ENCODE measurements around the gene PLP2. TPM values are rescaled to one million over a fixed set of nuclear protein-coding genes. Genes with fewer than 3 reads are reported as not detected.

The PLP2 gene
- total RNA-seq, 1 experiment from 2014 or later: 293 TPM

DNA sequence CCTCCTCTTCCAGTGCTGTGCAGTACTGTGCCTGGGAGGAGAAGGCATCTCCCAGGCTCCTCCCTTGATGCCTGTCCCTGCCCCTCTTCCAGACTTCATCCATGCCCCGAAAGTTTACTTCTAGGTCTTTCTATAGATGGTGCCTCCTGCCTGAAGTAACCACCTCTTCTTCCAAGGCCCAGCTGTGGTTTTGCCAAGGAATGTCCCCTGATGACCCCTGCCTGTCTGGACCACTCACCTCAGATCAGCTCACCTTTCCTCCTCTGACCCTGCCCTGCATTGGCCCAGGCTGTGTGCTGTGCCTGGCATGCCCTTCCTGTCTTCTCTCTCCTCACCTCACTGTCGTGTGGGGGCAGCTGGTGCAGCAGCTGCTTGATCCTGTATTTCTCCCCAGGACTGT is 7.7 kb downstream of the PLP2 start:
- no peak for DNase-seq (ENCODE audit: low read depth, low spot score)
- POLR2A ChIA-PET: no interaction called here
- BruUV-seq (replicated peaks): no TSS peak
- in situ Hi-C loops (cut with HindIII; ENCODE audit: low pct_unique_long_range_greater_than_20kb, low sequenced_read_pairs) (no loop called here), intact Hi-C loops (cut with micrococcal nuclease; ENCODE audit: unreplicated experiment) (no loop called here)
- ATAC-seq: no peak
- Histone ChIP-seq H3K4me3 (ENCODE audit: low read depth in 2 of 2, low read length in 2 of 2) (no peak overlapping the region), H3K9me3 (ENCODE audit: control insufficient read depth, insufficient read depth, low read depth, low read length) (no peaks in the 10 kb centered on the region), H3K27ac (ENCODE audit: low read length) (no peak overlapping the region), H3K4me1 (ENCODE audit: control insufficient read depth, insufficient read depth, low read length) (peaks cover 22% of the 10 kb centered on the region), H3K27me3 (ENCODE audit: control insufficient read depth, insufficient read depth, low read length) (no peaks in the 10 kb centered on the region), H3K36me3 (ENCODE audit: control insufficient read depth, insufficient read depth, low read length) (peaks cover 2% of the 10 kb centered on the region; the same call in 1 of the 2 replicates)
- CTCF ChIA-PET: no interaction called here
- TF ChIP-seq TCF7L2 (IDR thresholded peaks at IDR 0.05; ENCODE audit: low read depth, low read length) (no peak), SIN3A (IDR thresholded peaks at IDR 0.05; ENCODE audit: borderline replicate concordance, insufficient read depth, low read depth, low read length) (no peak), POLR2AphosphoS5 (IDR thresholded peaks at IDR 0.05; ENCODE audit: low read depth, low read length) (no peak)
- TF ChIP-seq, protein P1, sequence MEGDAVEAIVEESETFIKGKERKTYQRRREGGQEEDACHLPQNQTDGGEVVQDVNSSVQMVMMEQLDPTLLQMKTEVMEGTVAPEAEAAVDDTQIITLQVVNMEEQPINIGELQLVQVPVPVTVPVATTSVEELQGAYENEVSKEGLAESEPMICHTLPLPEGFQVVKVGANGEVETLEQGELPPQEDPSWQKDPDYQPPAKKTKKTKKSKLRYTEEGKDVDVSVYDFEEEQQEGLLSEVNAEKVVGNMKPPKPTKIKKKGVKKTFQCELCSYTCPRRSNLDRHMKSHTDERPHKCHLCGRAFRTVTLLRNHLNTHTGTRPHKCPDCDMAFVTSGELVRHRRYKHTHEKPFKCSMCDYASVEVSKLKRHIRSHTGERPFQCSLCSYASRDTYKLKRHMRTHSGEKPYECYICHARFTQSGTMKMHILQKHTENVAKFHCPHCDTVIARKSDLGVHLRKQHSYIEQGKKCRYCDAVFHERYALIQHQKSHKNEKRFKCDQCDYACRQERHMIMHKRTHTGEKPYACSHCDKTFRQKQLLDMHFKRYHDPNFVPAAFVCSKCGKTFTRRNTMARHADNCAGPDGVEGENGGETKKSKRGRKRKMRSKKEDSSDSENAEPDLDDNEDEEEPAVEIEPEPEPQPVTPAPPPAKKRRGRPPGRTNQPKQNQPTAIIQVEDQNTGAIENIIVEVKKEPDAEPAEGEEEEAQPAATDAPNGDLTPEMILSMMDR (IDR thresholded peaks at IDR 0.05): no peak
- TF ChIP-seq, protein P2, sequence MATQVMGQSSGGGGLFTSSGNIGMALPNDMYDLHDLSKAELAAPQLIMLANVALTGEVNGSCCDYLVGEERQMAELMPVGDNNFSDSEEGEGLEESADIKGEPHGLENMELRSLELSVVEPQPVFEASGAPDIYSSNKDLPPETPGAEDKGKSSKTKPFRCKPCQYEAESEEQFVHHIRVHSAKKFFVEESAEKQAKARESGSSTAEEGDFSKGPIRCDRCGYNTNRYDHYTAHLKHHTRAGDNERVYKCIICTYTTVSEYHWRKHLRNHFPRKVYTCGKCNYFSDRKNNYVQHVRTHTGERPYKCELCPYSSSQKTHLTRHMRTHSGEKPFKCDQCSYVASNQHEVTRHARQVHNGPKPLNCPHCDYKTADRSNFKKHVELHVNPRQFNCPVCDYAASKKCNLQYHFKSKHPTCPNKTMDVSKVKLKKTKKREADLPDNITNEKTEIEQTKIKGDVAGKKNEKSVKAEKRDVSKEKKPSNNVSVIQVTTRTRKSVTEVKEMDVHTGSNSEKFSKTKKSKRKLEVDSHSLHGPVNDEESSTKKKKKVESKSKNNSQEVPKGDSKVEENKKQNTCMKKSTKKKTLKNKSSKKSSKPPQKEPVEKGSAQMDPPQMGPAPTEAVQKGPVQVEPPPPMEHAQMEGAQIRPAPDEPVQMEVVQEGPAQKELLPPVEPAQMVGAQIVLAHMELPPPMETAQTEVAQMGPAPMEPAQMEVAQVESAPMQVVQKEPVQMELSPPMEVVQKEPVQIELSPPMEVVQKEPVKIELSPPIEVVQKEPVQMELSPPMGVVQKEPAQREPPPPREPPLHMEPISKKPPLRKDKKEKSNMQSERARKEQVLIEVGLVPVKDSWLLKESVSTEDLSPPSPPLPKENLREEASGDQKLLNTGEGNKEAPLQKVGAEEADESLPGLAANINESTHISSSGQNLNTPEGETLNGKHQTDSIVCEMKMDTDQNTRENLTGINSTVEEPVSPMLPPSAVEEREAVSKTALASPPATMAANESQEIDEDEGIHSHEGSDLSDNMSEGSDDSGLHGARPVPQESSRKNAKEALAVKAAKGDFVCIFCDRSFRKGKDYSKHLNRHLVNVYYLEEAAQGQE (IDR thresholded peaks at IDR 0.05; ENCODE audit: insufficient read depth in 1 of 2, low read depth in 2 of 2, low read length in 1 of 2): no peak

DNA sequence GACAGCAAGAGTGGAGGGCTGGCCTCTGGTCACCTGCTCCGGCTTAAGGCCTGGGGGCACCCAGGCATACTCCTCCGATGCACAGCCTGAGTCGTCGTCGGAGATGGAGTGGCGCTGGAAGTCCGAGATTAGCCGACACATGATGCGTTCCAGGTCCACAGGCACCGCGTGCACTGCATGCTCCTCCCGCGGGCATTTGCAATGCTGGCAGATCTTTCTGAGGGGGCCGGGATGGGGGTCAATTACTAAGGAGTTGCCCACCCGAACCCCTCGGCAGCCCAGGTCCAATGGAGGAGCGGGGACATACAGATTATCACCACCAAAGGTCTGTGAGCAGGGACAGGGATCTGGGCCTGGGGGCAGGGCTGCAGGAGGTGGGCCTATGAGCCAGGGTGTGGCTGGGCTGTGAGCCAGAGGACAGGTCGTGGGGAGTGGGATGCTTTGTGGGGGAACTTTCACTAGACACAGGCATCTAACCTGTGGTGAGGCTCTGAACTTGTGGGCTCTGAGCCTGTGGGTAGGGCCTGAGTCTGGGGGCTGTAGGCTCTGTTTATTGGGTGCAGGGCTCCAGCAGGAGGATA is 12.1 kb downstream of the PLP2 start:
- Histone ChIP-seq H3K4me3 (ENCODE audit: low read depth in 2 of 2, low read length in 2 of 2) (peak overlapping the region; percentile 79 to 91), H3K4me1 (ENCODE audit: control insufficient read depth, insufficient read depth, low read length) (peaks cover 13% of the 10 kb centered on the region), H3K27ac (ENCODE audit: low read length) (0 out of 2 replicates have a peak overlapping the region, but pooled peaks have one; percentile 57), H3K27me3 (ENCODE audit: control insufficient read depth, insufficient read depth, low read length) (no peaks in the 10 kb centered on the region), H3K9me3 (ENCODE audit: control insufficient read depth, insufficient read depth, low read depth, low read length) (no peaks in the 10 kb centered on the region), H3K36me3 (ENCODE audit: control insufficient read depth, insufficient read depth, low read length) (no peaks in the 10 kb centered on the region)
- in situ Hi-C loops (cut with HindIII; ENCODE audit: low pct_unique_long_range_greater_than_20kb, low sequenced_read_pairs): no loop called here
- no TSS peak for BruUV-seq (replicated peaks)
- CTCF ChIA-PET: no interaction called here
- TF ChIP-seq, protein P2 (IDR thresholded peaks at IDR 0.05; ENCODE audit: insufficient read depth in 1 of 2, low read depth in 2 of 2, low read length in 1 of 2): no peak
- TF ChIP-seq SIN3A (IDR thresholded peaks at IDR 0.05; ENCODE audit: borderline replicate concordance, insufficient read depth, low read depth, low read length): no peak
- no peak for TF ChIP-seq POLR2AphosphoS5 (IDR thresholded peaks at IDR 0.05; ENCODE audit: low read depth, low read length)
- TF ChIP-seq, protein P1 (IDR thresholded peaks at IDR 0.05): no peak
- intact Hi-C loops (cut with micrococcal nuclease; ENCODE audit: unreplicated experiment): no loop called here
- POLR2A ChIA-PET: no interaction called here
- ATAC-seq (no peak), DNase-seq (ENCODE audit: low read depth, low spot score) (no peak)

All from Panc1 (cell line).